Lower leg skin (tissue), 4 donors: ENCODE results near the gene MRPS9. TPM values are rescaled to one million over a fixed set of nuclear protein-coding genes. Genes with fewer than 3 reads are reported as not detected.
A peak's percentile ranks its signal among the peaks of the same experiment; 100 is the strongest.

Experiments used
- DNase-seq, 2 donors: peaks; one replicate each; pipeline ENCODE4 v3.0.0-alpha.2; 2019; ENCODE audit warnings: low spot score in 2 of 2
- H3K4me3 ChIP-seq: fragments of 200-600 bp; sonication (generic); 2 replicates; pipeline ENCODE4 v1.5.1; 2017; ENCODE audit warnings: mild to moderate bottlenecking, low read depth; ENCODE audit not compliant: poor library complexity, severe bottlenecking
- CTCF ChIP-seq, 3 donors: fragments of 450-650 bp; IDR thresholded peaks; one replicate each; pipeline ENCODE4 v1.5.1; 2016; ENCODE audit warnings: antibody characterized with exemption in 3 of 3, mild to moderate bottlenecking in 3 of 3, moderate library complexity in 2 of 3
- POLR2A ChIP-seq, 2 donors: fragments of 450-650 bp; IDR thresholded peaks; one replicate each; pipeline ENCODE4 v1.6.1; 2016 to 2017; ENCODE audit warnings: antibody characterized with exemption in 2 of 2, mild to moderate bottlenecking in 1 of 2, moderate library complexity in 1 of 2
- WGBS, 2 donors: methylation state at CpG; one replicate each; pipeline ENCODE4 v1.1.5; 2018; 5-methylcytosine and 5-hydroxymethylcytosine counted together
- intact Hi-C: fragments of 100-400 bp; cut with DNase I; formaldehyde crosslinking; loops from one replicate; pipeline ENCODE4 v1.15.0; 2023; ENCODE audit warnings: low total_unique reads
- total RNA-seq, 4 donors: library from RNA; depleted of rRNA; stranded (reverse); fragments of >200 nt; gene quantifications; one replicate each; pipeline ENCODE4 v1.1.0, GENCODE V29; 2016

The MRPS9 gene
- 10 to 100 TPM; 16.1 to 20.0 (median 17.3) TPM for total RNA-seq

- peak; percentile 98 to 99 for DNase-seq
- TF ChIP-seq POLR2A (IDR thresholded peaks at IDR 0.05) = no peak
- no peak for TF ChIP-seq CTCF (IDR thresholded peaks at IDR 0.05)
- intact Hi-C loops = no loop called here
- peak within 1 kb of the TSS; percentile 91 for H3K4me3 ChIP-seq
- 1% methylated on average over 31 to 52 of the region's 55 CpGs for WGBS, 2 donors
Observed at GRCh38 chr2:105037572-105038382, at the start of gene MRPS9. TSS of gene MRPS9 (plus strand) at chr2:105038069. CDS start at chr2:105038093, 24 bp downstream.

GRCh38 chr2:105005181-105005951, 32.5 kb upstream of the MRPS9 start:
- no peak for TF ChIP-seq POLR2A (IDR thresholded peaks at IDR 0.05)
- no peak for TF ChIP-seq CTCF (IDR thresholded peaks at IDR 0.05)
- no peak for DNase-seq
- intact Hi-C loops = no loop called here
- 69 to 71% methylated on average over 2 of the region's 2 CpGs for WGBS, 2 donors
- no peak overlapping the region for H3K4me3 ChIP-seq

- 83 to 92% methylated on average over 1 of the region's 1 CpG for WGBS, 2 donors
- no peak overlapping the region for H3K4me3 ChIP-seq
- intact Hi-C loops = no loop called here
- DNase-seq = no peak
- no peak for TF ChIP-seq CTCF (IDR thresholded peaks at IDR 0.05)
- no peak for TF ChIP-seq POLR2A (IDR thresholded peaks at IDR 0.05)
Observed at GRCh38 chr2:105007367-105007766, 30.5 kb upstream of the MRPS9 start.

GRCh38 chr2:105032476-105032875, 5.4 kb upstream of the MRPS9 start:
- 60 to 67% methylated on average over 1 of the region's 1 CpG for WGBS, 2 donors
- TF ChIP-seq CTCF (IDR thresholded peaks at IDR 0.05) (no peak), POLR2A (IDR thresholded peaks at IDR 0.05) (no peak)
- DNase-seq = no peak
- intact Hi-C loops = no loop called here
- no peak overlapping the region for H3K4me3 ChIP-seq

GRCh38 chr2:105034170-105034569, 3.7 kb upstream of the MRPS9 start:
- TF ChIP-seq CTCF (IDR thresholded peaks at IDR 0.05) = no peak
- TF ChIP-seq POLR2A (IDR thresholded peaks at IDR 0.05) = no peak
- intact Hi-C loops = no loop called here
- 87 to 97% methylated on average over 1 of the region's 1 CpG for WGBS, 2 donors
- no peak overlapping the region for H3K4me3 ChIP-seq
- DNase-seq = no peak
